Smooth muscle cell (in vitro differentiated cells): ENCODE results near the gene CDC42EP4. TPM values are rescaled to one million over a fixed set of nuclear protein-coding genes. Genes with fewer than 3 reads are reported as not detected.

ENCODE experiments used
- DNase-seq: peaks from one replicate; lab custom pipeline; 2025; ENCODE audit not compliant: unreplicated experiment; lab: John Stamatoyannopoulos, UW
- H2AFZ ChIP-seq: fragments of 200-600 bp; sonication (generic); 2 replicates; pipeline ENCODE4 v1.6.0; 2016; ENCODE audit warnings: antibody characterized with exemption, low read depth, mild to moderate bottlenecking
- H3F3A ChIP-seq: fragments of 200-600 bp; sonication (generic); 2 replicates; pipeline ENCODE4 v1.6.0; 2017; ENCODE audit warnings: antibody characterized with exemption, low read depth
- H3K27ac ChIP-seq: fragments of 200-600 bp; sonication (generic); 2 replicates; pipeline ENCODE4 v1.5.1; 2016; ENCODE audit warnings: low read depth, mild to moderate bottlenecking
- H3K27me3 ChIP-seq: fragments of 200-600 bp; sonication (generic); 2 replicates; pipeline ENCODE4 v1.6.1; 2016; ENCODE audit warnings: low read depth, mild to moderate bottlenecking
- H3K36me3 ChIP-seq: fragments of 200-600 bp; sonication (generic); 2 replicates; pipeline ENCODE4 v1.5.1; 2016; ENCODE audit warnings: low read depth
- H3K4me1 ChIP-seq: fragments of 200-600 bp; sonication (generic); 2 replicates; pipeline ENCODE4 v1.5.1; 2016; ENCODE audit warnings: low read depth
- H3K4me2 ChIP-seq: fragments of 200-600 bp; sonication (generic); 2 replicates; pipeline ENCODE4 v1.6.0; 2016; ENCODE audit warnings: mild to moderate bottlenecking
- H3K4me3 ChIP-seq: fragments of 200-600 bp; sonication (generic); 2 replicates; pipeline ENCODE4 v1.5.1; 2016; ENCODE audit warnings: mild to moderate bottlenecking
- H3K79me2 ChIP-seq: fragments of 200-600 bp; sonication (generic); 2 replicates; pipeline ENCODE4 v1.6.0; 2016; ENCODE audit warnings: low read depth, mild to moderate bottlenecking
- H3K9ac ChIP-seq: fragments of 200-600 bp; sonication (generic); 2 replicates; pipeline ENCODE4 v1.6.0; 2016; ENCODE audit warnings: low read depth
- H3K9me3 ChIP-seq: fragments of 200-600 bp; sonication (generic); replicated peaks from 2 replicates; pipeline ENCODE4 v1.5.1; 2016; ENCODE audit warnings: low read depth
- H4K20me1 ChIP-seq: fragments of 200-600 bp; sonication (generic); 2 replicates; pipeline ENCODE4 v1.6.0; 2016; ENCODE audit warnings: low read depth
- WGBS: methylation state at CpG from one replicate; pipeline ENCODE4 v1.1.7; 2016; ENCODE audit warnings: low lambda C conversion rate; 5-methylcytosine and 5-hydroxymethylcytosine counted together
- polyA plus RNA-seq: library from polyadenylated mRNA; unstranded; fragments of >200 nt; fragmentation: Nextera tagmentation; extraction: Ambion mirVana; gene quantifications from 2 replicates; pipeline ENCODE4 v1.2.1, GENCODE V29; 2016
- total RNA-seq: library from RNA; depleted of rRNA; stranded (reverse); fragments of >200 nt; gene quantifications from 2 replicates; pipeline ENCODE4 v1.2.3, GENCODE V29; 2014
- TF ChIP-seq, protein P1 (sequence below): fragments of 200-600 bp; sonication (generic); IDR thresholded peaks from 2 replicates; pipeline ENCODE4 v1.5.1; 2017; ENCODE audit warnings: borderline replicate concordance, mild to moderate bottlenecking, antibody characterized with exemption; ENCODE audit not compliant: insufficient read depth, poor library complexity, severe bottlenecking

Gene CDC42EP4
- total and polyA plus RNA-seq, 2 experiments from 2014 or later = 15.1 to 21.4 TPM

DNA sequence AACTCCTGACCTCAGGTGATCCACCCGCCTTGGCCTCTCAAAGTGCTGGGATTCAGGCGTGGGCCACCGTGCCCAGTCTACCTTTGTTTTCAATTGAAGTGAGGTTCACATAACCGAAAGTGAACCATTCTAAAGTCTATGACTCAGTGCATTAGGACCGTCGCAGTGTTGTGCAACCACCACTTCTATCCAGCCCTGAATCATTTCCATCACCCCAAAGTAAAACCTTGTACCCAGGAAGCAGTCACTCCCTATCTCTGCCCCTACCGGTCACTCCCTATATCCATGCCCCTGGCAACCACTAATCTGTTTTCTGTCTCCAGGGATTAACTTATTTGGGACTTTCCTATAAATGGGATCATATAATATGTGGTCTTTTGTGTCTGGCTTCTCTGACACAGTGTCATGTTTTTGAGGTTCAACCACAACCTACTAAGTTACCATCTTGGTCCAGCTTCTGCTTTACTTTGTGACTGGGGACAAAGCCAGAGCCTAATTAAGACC is 28.3 kb upstream of the CDC42EP4 start:
- WGBS = 29% methylated on average over 7 of the region's 7 CpGs

DNA sequence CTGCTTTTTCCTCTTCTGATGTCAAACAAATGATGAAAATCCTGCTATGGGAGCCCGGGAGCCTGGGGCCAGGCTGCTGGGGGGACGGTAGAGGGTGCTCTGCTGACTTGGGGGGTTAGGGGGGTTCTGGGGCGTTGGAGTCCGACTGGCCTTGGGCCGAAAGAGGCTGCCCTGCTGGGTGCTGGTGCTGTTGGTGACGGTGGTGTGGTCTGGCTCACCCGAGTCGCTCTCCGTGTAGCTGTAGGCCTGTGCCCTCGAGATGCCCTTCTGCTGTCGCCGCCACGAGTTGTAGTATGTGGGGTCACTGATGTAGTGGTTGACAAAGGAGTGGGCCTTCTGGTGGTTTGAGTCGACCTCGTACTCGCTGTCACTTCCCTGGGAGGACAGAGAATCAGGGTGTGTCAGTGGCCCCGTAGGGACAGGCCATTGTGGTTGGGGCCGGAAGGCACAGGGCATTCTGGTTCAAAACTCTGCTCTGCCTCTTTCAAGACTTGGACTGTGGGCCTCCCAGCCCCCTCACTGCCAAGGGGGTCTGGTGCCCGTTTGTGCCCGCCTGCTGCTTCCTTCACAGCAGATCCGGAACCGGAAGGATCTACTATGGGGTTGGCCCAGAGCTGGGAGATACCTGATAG is 26.9 kb upstream of the CDC42EP4 start:
- no peaks in the 10 kb centered on the region for H3K27me3 ChIP-seq
- H3F3A ChIP-seq = peaks cover 2% of the 10 kb centered on the region
- H4K20me1 ChIP-seq = no peaks in the 10 kb centered on the region
- DNase-seq = no peak
- H3K27ac ChIP-seq = peak overlapping the region; percentile 24
- H3K4me3 ChIP-seq = no peak overlapping the region
- 97% methylated on average over 22 of the region's 22 CpGs for WGBS
- no peaks in the 10 kb centered on the region for H3K79me2 ChIP-seq
- no peak overlapping the region for H3K9ac ChIP-seq
- H3K4me1 ChIP-seq = peaks cover 24% of the 10 kb centered on the region
- TF ChIP-seq, protein P1, sequence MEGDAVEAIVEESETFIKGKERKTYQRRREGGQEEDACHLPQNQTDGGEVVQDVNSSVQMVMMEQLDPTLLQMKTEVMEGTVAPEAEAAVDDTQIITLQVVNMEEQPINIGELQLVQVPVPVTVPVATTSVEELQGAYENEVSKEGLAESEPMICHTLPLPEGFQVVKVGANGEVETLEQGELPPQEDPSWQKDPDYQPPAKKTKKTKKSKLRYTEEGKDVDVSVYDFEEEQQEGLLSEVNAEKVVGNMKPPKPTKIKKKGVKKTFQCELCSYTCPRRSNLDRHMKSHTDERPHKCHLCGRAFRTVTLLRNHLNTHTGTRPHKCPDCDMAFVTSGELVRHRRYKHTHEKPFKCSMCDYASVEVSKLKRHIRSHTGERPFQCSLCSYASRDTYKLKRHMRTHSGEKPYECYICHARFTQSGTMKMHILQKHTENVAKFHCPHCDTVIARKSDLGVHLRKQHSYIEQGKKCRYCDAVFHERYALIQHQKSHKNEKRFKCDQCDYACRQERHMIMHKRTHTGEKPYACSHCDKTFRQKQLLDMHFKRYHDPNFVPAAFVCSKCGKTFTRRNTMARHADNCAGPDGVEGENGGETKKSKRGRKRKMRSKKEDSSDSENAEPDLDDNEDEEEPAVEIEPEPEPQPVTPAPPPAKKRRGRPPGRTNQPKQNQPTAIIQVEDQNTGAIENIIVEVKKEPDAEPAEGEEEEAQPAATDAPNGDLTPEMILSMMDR = no peak
- no peaks in the 10 kb centered on the region for H3K36me3 ChIP-seq
- H3K4me2 ChIP-seq = no peak overlapping the region
- H3K9me3 ChIP-seq = no peaks in the 10 kb centered on the region
- H2AFZ ChIP-seq = no peak overlapping the region

More for the DNA sequence above, 28.3 kb upstream of the CDC42EP4 start:
- Histone ChIP-seq H3F3A (peaks cover 2% of the 10 kb centered on the region), H3K79me2 (no peaks in the 10 kb centered on the region), H3K36me3 (no peaks in the 10 kb centered on the region), H4K20me1 (no peaks in the 10 kb centered on the region), H3K27me3 (no peaks in the 10 kb centered on the region), H3K4me1 (peaks cover 34% of the 10 kb centered on the region), H3K4me2 (peak overlapping the region; percentile 53), H3K27ac (peak overlapping the region; percentile 97), H2AFZ (no peak overlapping the region), H3K9me3 (no peaks in the 10 kb centered on the region), H3K4me3 (no peak overlapping the region), H3K9ac (peak overlapping the region; percentile 78)
- DNase-seq = no peak
- TF ChIP-seq, protein P1 = peak; percentile 37

DNA sequence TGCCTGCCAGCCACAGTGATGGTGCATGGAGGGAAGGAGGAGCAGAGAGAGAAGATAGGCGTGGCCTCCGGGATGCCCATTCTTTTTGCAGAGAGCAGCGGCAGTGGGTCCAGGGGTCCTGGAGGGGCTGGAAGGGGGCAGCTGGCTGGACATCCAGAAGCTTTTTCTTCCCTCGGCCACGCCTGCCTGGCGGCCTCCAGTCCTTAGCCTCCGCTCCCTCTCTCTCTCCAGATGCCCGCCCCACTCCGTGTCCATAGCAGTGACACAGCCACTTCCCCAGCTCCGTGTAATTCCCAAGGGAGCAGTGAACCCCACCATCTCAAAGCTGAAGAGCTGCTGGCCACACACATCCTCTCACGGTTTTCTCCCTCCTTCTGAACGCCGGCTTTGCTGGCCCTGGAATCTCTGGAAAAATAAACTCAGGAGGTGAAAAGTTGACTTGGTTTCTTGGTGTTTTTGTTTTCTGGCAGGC is 26.3 kb upstream of the CDC42EP4 start:
- H3K27me3 ChIP-seq = no peaks in the 10 kb centered on the region
- no peak overlapping the region for H3K9ac ChIP-seq
- H3K27ac ChIP-seq = peak overlapping the region; percentile 24
- peaks cover 21% of the 10 kb centered on the region for H3K4me1 ChIP-seq
- no peaks in the 10 kb centered on the region for H3K36me3 ChIP-seq
- H3F3A ChIP-seq = peaks cover 2% of the 10 kb centered on the region
- DNase-seq = no peak
- H3K79me2 ChIP-seq = no peaks in the 10 kb centered on the region
- H4K20me1 ChIP-seq = no peaks in the 10 kb centered on the region
- WGBS = 72% methylated on average over 12 of the region's 13 CpGs
- H3K4me2 ChIP-seq = no peak overlapping the region
- H3K9me3 ChIP-seq = no peaks in the 10 kb centered on the region
- no peak overlapping the region for H3K4me3 ChIP-seq
- TF ChIP-seq, protein P1 = no peak
- H2AFZ ChIP-seq = no peak overlapping the region

DNA sequence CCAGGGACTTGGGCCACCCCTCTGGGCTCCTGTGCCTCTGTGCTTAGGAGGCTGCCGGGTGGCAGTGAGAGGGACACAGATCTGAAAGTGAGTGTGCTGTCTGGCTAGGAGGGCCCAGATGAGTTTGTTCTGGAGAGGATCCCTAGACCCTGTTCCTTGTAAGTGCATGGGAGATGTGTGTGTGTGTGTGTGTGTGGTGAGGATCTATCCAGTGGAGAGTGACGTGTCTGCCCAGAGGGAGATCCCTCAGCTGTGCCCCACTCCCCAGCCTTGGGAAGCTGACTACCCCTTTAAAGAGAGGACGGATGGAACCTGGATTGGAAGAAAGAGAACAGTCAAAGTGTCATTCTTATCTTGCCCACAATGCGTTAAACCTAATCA is 25.5 kb upstream of the CDC42EP4 start:
- Histone ChIP-seq H3K27ac (no peak overlapping the region), H3K9ac (no peak overlapping the region), H4K20me1 (no peaks in the 10 kb centered on the region), H3K4me1 (peaks cover 14% of the 10 kb centered on the region), H3K27me3 (no peaks in the 10 kb centered on the region), H3K79me2 (no peaks in the 10 kb centered on the region), H3F3A (peaks cover 2% of the 10 kb centered on the region), H3K36me3 (no peaks in the 10 kb centered on the region), H3K4me3 (no peak overlapping the region), H2AFZ (no peak overlapping the region), H3K9me3 (no peaks in the 10 kb centered on the region), H3K4me2 (no peak overlapping the region)
- TF ChIP-seq, protein P1 = no peak
- 73% methylated on average over 3 of the region's 4 CpGs for WGBS
- no peak for DNase-seq
